Measurements from ENCODE around the gene SLC34A2.
"Not testable (repeated sequence)": the region's sequence is repeated elsewhere in the genome, so short reads cannot be mapped to it uniquely, and the experiment has no call there.

SLC34A2 gene

GRCh38 chr4:25654971-25655963 is at the start of gene SLC34A2:
SLC34A2 (plus strand) TSS chr4:25655851; CDS start chr4:25662501, 6,650 bp downstream.
- no peak for DNase-seq (ENCODE audit: low read depth in 3 of 3, low spot score in 1 of 3)

- no peak for DNase-seq (ENCODE audit: low read depth in 3 of 3, low spot score in 1 of 3)
These were observed 47.0 kb upstream of the SLC34A2 start for GRCh38 chr4:25608644-25609043.

DNA sequence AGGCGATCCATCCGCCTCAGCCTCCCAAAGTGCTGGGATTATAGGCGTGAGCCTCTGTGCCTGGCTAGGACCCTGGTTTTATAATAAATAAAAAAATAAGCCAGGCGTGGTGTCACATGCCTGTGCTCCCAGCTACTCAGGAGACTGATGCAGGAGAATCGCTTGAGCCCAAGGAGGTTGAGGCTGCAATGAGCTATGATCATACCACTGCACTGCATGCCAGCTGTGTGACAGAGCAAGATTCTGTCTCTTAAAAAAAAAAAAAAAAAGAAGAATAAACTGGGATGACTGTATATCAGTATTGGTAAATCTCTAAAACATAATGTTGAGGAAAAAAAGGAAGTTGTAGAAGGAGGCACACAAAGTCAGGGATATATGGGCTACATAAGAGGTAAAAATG is 45.7 kb upstream of the SLC34A2 start:
- no peak for DNase-seq (ENCODE audit: low read depth in 3 of 3, low spot score in 1 of 3)

DNA sequence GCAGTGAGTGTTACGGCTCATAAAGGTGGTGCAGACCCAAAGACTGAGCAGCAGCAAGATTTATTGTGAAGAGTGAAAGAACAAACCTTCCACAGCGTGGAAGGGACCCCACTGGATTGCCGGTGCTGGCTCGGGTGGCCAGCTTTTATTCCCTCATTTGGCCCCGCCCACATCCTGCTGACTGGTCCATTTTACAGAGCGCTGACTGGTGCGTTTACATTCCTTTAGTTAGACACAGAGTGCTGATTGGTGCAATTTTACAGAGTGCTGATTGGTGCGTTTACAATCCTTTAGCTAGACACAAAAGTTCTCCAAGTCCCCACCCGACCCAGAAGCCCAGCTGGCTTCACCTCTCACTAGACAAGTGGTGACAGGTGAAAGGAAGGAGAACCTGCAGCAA is 42.0 kb upstream of the SLC34A2 start:
- not testable (repeated sequence) for DNase-seq (ENCODE audit: low read depth in 3 of 3, low spot score in 1 of 3)

DNA sequence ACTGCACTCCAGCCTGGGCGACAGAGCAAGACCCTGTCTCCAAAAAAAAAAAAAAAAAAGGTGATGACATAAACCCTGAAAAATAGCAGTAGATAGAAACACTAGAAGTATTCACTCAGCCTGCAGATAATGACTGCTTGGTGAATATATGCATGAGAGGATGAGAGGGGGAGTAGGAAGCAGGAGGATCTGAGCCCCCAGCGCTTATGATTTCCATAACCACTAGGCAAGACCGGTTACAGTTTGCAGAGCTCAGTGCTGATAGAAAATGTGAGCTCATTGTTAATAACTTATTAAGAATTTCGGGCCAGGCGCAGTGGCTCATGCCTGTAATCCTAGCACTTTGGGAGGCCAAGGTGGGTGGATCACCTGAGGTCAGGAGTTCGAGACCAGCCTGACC is 40.8 kb upstream of the SLC34A2 start:
- no peak for DNase-seq (ENCODE audit: low read depth in 3 of 3, low spot score in 1 of 3)

DNA sequence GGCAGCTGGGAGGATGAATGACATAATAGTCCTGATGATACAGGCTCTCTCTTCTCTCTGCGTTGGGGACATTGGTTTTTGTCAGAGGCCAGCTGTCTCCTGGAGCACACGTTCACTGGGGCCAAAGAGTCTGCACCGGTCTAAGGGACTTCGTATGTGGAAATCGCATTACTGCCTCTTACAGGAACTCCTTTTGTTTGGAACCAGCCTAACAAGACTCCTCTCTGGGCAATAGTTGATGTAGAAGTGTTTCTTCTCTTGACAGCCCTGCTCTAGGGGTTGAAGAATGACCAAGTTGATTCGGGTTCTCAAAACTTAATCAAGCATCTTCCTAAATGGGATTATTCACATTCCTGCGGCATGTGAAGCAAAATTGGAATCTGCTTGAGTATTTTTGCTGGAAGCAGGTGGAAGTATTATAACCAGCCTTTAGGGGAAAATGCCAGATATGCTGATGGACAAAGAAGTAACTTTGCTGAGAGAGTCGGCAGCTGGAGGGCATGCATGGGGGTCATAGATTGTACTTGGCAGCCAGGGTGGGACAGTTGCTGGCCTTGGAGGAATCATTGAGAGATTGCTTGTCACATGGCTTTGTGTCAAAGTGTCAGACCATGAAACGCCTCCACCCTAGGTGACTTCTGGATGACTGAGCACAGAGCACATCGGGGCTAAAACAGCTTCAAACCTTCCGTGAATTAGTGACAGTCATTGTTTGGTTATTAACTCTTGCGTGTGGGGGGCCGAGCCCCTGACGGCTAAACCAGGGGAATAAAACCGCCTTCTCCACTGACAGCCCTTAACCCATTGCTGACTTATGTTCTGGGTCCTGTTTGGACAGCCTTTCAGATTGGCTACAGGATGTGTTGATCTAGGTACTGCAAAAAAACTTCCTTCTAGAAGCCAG is 34.4 kb upstream of the SLC34A2 start:
- DNase-seq (ENCODE audit: low read depth in 3 of 3, low spot score in 1 of 3), result no peak

- DNase-seq (ENCODE audit: low read depth in 3 of 3, low spot score in 1 of 3), result no peak
These were observed 31.0 kb upstream of the SLC34A2 start for GRCh38 chr4:25624616-25625015.

DNA sequence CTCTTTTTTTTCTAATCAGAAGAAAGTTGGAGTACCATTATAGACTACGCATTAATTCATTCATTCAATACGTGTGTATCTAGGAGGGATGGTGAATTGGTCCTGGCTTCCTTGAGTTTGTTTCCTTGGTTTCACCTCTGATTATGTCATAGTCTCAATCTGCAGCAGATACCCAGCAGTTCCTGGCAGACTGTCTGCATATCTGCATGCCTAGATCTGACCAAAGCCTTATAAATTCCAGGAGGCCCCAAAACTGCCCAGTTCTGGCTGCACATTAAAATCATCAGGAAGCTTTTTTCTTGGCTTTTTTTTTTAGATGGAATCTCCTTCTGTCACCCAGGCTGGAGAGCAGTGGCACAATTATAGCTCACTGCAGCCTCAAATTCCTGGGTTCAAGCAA is 27.2 kb upstream of the SLC34A2 start:
- DNase-seq (ENCODE audit: low read depth in 3 of 3, low spot score in 1 of 3), result no peak

- DNase-seq (ENCODE audit: low read depth in 3 of 3, low spot score in 1 of 3), result no peak
These were observed 23.5 kb upstream of the SLC34A2 start for GRCh38 chr4:25632135-25632534.

DNA sequence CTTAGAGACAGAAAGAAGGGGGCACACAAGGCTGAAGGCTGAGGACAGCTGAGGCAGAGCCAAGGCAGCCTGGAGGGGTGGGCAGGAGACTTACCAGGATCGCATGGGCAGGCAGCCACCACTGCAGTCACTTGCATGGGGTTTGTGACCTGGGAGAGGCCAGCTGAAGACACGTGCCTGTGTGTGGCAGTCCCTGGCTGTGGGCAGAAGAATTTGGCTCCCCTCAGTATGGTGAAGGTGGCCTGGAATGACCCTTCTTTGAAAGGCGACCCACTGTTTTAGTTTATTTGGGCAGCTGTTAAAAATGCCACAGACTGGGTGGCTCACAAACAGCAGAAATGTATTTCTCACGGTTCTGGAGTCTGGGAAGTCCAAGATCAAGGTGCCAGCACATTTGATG is 22.1 kb upstream of the SLC34A2 start:
- DNase-seq (ENCODE audit: low read depth in 3 of 3, low spot score in 1 of 3), result no peak

- DNase-seq (ENCODE audit: low read depth in 3 of 3, low spot score in 1 of 3), result no peak
These were observed 20.1 kb upstream of the SLC34A2 start for GRCh38 chr4:25635501-25635900.

DNA sequence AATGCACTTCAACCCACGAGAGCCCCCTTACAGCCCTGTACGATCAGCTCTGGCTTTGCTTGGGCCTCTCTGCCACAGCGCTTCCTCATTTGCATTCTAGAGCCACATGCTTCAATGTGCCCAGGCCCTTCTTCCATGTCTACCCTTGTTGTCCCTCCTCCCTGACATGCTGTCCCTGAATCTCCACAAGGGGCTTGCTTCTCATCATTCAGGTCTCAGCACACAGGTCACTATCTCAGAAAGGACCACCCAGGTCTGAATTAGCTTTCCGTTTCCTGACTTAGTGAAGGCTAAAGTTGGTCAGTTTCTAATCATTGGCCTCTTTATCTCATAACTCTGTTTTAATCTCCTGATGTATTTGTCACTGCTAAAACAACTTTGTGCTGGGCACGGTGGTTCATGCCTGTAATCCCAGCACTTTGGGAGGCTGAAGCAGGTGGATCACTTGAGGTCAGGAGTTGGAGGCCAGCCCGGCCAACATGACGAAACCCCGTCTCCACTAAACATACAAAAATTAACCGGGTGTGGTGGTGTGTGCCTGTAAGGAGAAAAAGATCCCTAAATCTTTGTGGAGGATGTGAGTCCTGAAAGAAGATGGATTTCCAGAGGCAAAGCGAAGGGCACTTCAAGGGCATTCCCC is 17.9 kb upstream of the SLC34A2 start:
- no peak for DNase-seq (ENCODE audit: low read depth in 3 of 3, low spot score in 1 of 3)

- no peak for DNase-seq (ENCODE audit: low read depth in 3 of 3, low spot score in 1 of 3)
These were observed 17.4 kb upstream of the SLC34A2 start for GRCh38 chr4:25638221-25638601.

DNA sequence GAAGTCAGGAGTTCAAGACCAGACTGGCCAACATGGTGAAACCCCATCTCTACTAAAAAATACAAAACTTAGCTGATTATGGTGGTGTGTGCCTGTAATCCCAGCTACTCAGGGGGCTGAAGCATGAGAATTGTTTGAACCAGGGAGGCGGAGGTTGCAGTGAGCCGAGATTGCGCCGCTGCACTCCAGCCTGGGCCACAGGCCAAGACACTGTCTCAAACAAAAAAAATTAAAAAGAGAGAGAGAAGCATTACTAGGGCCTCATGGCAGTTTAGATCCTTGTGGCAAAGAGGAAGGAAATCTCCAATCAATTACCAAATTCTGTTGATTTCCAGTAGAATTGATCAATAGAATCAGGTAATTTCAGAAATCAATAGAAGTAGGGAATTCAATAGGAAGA is 16.8 kb upstream of the SLC34A2 start:
- no peak for DNase-seq (ENCODE audit: low read depth in 3 of 3, low spot score in 1 of 3)

GRCh38 chr4:25650311-25650710 is 5.3 kb upstream of the SLC34A2 start:
- DNase-seq (ENCODE audit: low read depth in 3 of 3, low spot score in 1 of 3), result no peak

- no peak for DNase-seq (ENCODE audit: low read depth in 3 of 3, low spot score in 1 of 3)
These were observed 4.0 kb upstream of the SLC34A2 start for GRCh38 chr4:25651682-25652081.

GRCh38 chr4:25654031-25654970 is 1.4 kb upstream of the SLC34A2 start:
- DNase-seq (ENCODE audit: low read depth in 3 of 3, low spot score in 1 of 3), result no peak

- DNase-seq (ENCODE audit: low read depth in 3 of 3, low spot score in 1 of 3), result no peak
These were observed 380 bp downstream of the SLC34A2 start for GRCh38 chr4:25656031-25656430.

- DNase-seq (ENCODE audit: low read depth in 3 of 3, low spot score in 1 of 3), result no peak
These were observed 2.7 kb downstream of the SLC34A2 start for GRCh38 chr4:25658357-25658771.

- DNase-seq (ENCODE audit: low read depth in 3 of 3, low spot score in 1 of 3), result no peak
These were observed 3.1 kb downstream of the SLC34A2 start for GRCh38 chr4:25658777-25659176.

Data from stimulated activated CD4-positive, alpha-beta T cell treated with anti-CD3 and anti-CD28 coated beads, TNF-alpha, amount 100 ng/mL, for 1 hour (primary cell).